ENCODE measurements around the gene CXXC5.

Gene CXXC5

DNA sequence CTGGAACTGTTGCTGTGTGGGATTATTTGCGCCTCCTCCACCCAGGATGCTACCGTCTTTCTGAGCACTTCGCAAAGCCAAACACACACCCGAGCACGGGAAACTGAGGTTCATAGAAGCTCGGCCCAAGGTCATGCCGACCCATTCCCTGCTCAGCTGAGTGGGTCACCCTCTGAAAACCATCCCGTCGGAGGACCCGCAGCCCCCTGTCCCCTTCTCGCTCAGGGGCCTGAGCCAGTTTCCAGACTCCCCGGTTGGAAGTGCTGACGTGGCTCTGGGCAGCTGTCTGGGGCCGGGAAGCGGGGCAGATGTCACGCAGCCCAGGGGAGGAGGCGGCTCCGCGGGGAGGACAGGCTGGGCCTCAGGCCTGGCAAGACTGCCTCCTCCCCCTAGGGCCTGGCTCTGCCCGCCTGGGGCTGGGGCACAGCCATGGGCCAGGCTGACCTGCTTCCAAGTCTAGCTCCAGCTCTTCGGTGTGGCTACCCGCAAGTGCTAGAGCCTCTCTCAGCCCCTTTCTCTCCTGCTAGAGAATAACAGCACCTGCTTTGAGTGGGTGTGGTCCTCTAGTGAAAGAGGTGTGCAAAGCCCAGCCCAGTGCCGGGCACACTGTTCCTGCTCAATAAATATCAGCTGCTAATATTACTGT, 9.9 kb upstream of the CXXC5 start:
- DNase-seq (ENCODE audit: low read depth), result no peak

DNA sequence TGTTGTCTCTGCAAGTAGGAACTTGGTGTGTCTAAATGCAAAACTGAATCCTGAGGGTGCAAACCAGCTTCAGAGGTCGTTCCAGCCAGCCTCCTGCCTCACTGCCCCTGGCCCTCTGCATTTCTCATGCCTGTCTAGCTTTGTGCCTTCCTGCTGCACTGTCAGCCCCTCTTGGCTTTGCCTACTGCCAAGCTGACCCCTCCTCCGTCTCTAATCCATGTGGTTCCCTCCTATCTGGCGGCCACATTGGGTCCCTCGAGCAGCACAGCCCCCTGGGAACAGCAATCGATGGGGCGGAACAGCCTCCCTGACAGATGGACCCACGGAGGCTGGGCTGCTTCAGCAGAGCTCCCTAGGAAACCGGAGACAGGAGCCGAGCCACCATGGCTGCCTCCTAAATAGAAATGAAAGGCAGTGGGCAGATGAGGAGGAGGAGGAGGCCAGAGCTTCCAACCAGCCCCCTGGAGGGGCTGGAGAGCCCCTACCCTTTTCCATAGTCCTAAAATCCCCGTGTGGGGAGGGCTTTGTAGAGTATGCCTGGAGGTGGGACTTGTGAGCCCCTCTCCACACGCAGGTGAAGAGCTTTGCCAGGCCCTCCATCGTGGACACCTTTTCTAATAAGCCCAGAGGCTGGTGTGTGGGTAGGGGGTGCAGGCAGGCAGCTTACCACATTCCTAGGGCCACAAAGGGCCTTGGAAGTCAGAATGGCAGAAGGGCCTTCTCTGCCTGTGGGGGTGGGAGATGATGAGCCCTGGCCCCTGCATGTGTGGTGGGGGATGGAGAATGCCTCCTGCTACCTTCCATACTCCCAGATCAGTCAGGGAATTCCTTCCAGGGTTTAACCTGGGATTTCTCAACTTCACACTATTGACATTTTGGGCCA, 9.2 kb upstream of the CXXC5 start:
- DNase-seq (ENCODE audit: low read depth), result no peak

DNA sequence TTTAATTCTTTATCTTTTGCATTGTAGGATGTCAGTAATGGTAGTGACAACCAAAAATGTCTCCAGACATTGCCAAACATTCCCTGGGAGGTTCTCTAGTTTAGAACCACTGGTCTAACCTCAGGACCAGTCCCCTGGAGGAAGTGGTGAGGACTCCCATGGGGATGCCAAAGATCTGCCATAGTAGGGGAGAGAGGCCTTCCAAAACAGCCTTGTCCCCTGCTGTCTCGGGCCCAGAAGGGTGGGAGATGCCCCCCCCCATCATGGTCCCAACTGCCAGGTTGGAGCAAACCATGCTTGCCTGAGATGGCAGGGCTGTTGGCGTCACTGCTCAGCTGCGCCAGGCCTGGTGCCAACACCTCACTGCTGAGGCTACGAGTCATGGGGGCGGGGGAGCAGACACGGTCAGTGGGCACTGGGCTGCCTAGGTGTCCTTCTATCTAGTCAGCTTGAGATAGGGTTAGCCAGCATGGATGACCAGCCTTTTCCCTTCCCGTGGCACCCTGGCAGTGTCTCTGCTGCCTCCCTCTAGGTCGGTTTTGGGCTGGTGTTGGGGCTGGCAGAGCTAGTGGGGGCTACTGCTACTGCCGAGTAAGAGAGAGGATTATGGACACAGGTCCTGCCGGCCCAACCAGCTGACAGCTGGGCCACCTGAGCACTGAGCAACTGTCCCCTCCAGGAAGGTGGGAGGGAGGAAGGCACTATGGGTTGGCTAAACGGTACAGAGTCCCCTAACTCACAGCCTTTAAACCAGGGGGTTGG, 8.3 kb upstream of the CXXC5 start:
- DNase-seq (ENCODE audit: low read depth), result no peak

DNA sequence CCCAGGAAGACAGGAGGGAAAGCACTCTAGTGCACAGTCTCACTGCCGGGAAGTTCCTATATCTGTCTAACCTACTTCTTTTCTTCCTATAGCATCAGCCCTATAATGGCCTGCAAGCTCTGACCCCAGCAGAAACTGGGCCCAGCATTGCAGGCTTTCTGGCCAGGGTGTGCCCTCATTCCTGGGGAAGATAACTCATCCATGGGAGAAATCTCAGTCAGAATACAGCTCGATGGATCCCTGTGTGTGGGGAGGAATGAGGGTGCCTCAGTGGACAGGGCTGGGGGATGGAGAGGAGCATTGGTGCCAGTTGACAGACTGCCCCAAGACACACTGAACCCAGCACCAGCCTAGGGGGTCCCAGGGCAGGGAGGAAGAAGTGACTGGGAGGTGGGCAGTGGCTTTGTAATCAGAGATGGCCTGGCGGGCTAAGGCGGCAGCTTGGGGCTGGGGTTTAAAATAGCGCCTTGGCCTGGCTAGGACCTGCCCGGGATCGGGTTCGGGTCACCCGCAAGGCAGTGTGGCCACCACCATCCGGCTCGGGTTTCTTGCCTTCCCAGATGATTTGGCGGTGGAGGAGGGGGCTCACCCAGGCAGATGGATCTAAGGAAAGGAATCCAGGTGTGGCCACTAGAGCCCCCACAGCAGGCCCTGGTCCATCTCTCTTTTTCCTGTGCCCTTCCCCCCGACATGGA, 7.6 kb upstream of the CXXC5 start:
- no peak for DNase-seq (ENCODE audit: low read depth)

DNA sequence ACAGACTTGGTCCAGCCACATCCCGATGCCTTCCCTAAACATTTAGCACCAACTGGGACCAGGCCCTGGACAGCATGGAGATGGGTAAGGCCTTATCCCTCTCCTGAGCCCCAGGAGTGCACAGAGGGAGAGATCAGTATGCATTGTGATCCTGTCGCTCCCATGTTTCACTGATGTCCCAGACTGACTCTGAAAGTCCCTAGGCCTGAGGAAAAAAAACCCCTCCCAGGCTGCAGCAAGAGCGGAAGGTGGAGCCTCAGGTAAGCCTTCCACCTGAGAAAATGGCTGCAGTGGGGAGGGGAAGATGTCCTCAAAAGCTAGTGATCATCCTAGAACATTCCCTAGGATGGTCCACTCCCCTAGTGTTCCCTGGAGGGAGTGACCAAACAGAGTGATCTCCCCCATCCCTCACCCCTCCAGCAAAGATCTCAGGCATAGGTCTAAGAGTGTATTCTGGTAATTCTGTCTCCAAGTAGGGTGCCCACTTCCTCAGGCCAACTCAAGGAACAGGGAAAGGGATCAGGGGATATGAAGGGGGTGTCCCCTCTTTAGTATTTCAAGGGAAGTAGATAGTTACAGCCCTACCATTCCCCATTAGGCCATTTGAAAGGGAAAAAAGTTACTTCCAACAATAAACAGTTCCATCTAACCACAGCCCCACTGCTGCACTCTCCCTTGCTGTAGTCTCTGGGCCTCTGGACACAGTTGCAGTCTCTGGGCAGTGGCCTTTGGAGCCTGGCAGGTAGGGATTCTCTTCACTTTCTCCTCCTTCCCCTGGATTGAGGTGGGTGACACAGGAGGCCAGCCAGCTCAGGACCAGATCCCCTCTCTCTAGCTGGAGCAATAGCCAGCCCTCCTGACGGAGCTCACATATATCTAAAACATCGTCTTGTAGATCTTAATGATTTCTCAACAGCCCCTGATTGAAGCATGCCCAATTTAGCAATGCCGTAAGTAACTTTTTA, 6.8 kb upstream of the CXXC5 start:
- DNase-seq (ENCODE audit: low read depth), result no peak

DNA sequence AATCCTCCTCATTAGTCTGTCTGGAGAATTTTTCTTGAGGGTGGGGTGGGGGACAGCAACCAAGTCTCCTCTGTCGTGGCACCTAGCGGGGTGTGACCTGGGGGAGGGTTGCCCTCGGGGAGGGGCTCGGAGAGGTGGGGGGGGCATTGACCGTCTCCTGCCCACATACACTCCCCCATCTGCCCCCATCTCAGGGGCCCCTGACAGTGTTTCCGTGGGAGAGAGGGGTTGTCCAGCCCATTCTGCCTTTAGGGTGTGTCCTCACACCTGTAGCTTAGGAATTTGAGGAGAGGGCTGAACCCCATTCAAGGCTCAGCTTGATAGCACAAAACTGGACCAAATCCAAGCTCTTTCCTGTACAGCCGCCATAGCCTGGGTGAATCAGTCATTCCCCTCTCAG, 5.9 kb upstream of the CXXC5 start:
- DNase-seq (ENCODE audit: low read depth), result no peak

DNA sequence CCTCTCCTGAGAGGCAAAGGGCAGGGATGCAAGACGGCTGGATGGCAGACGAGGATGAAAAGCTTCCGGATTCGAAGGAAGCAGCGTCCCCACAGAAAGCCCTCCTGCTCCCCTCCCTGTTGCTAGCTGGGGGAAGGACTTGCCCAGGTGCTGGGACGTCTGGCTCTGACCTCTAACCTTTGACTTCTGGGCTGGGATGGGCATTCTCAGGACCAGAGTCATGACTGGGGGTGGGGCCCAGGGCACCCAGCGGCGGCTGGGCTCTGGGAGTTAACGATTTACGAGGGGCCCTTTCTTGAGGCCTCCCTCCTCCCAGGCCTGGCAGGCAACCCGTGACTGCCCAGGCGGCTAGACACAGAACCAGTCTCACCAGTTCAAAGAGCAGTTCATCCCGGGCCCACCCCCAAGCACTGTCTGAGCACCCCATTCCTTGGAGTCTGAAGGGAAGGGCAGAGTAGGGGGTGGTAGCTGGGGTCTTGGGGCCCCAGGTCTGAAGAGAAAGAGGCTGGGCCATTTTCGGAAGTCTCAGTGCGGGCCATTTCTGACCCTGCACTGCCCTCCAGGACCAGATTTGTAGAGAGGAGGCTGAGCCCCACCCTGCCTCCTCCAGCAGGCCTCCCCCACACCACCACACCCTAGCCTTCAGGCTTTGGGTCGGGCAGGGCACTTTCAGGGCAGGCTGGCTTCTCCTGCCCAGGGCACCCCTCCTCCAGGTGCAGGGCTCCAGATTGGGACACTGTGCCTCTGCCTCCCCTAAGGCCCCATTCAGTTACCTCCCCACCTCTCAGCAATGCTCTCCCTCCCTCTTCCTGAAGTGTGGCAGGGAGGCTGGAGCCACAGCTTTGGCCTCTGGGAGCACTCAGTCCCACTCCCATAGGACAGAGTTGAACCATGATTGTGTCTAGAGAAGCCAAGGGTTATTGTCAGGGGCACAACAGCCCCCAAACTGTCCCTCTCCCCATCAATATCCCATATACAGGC, 5.0 kb upstream of the CXXC5 start:
- no peak for DNase-seq (ENCODE audit: low read depth)

DNA sequence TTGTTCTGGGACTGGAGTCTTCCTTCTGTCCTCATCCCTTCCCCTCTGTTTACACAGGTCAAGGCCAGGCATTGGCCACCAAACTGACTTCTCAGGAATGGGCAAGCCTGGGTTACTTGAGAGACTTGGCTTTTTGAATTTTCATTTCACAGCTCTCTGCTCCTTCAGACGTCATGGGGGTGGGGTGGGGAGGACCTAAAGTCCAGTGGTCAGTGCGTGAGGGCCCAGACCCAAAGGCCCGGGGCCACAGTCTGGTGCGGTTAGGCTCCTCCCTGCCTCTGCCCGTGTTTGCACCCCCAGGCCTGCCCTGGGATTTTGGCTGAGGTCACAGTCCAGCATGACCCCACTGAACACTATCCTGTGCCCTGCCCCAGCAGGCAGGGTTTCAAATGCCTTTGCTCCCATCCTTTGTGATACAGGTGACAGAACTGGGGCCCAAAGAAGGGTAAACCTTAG, 4.1 kb upstream of the CXXC5 start:
- DNase-seq (ENCODE audit: low read depth), result no peak

DNA sequence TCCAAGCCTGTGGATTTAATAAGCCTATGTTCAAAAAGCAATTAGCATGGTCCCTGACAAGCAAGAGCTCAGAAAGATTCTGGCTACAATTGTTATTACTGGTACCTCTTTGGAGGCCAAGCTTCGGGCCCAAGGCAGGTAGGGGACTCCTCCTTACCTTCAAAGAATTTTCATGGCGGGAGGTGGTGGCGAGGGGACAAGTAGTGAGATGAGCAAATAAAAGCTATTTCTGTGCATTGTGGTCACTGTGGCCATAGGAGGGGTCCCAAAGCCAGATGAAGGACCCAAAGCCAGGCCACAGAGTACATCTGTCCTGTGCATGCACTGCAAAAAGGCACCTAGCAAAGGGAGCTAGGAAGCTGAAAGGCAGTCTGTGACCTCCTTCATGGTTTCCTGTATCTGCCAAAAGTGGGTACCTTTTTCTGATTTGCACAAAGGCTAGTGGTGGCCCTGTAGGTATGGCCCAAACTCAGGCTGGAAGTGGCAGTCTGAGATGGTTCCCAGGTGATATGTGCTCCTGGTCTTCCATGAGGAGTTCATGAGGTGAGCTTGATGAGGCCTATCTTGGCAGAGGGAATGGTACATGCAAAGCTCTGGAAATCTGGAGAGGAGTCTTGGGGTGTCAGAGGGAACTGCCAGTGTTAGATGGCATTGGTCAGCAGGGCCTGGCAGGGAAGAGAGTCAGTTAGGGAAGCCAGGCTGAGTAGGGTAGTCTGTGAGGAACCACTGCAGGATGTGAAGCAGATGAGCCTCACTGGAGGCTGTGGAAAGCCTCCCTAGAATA, 3.3 kb upstream of the CXXC5 start:
- DNase-seq (ENCODE audit: low read depth), result no peak

DNA sequence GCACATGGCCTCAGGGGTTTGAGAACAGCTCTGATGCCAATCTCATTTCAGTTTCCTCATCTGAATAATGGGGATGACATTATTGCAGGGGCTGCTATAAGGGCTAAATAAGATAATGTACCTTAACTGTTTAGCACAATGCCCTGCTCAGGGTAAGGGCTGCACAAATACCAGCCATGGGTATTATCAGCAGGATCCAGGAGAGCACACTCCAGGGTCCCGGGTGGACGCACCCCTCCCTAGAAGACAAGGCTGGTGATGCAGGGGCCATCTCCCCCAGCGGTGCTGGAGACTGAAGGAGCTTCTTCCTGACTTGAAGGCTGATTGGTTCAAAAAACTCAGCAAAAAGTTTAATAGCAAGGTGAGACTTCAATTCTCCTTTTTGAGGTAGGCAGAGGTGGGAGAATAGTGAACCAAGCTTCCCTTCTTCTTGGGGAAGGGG, 2.7 kb upstream of the CXXC5 start:
- DNase-seq (ENCODE audit: low read depth), result no peak

DNA sequence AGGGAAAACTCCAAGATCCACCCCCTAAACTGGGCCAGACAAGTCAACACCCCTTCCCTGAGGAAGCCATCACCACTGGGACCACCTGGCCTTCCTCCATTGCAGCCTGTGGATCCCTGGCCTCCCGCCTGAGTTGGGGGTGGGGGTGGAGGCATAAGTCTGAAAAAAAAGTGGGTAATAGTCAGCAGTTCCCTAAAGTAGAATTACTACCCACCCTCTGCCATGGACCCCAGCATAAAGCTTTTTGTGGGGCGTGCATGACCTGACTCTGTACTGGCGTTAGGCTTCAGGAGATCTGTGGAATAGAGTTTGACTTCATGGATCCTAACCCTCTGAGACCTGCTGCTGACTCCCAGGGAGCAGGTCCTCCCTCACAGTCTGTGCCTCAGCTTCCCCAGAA, 2.0 kb upstream of the CXXC5 start:
- no peak for DNase-seq (ENCODE audit: low read depth)

DNA sequence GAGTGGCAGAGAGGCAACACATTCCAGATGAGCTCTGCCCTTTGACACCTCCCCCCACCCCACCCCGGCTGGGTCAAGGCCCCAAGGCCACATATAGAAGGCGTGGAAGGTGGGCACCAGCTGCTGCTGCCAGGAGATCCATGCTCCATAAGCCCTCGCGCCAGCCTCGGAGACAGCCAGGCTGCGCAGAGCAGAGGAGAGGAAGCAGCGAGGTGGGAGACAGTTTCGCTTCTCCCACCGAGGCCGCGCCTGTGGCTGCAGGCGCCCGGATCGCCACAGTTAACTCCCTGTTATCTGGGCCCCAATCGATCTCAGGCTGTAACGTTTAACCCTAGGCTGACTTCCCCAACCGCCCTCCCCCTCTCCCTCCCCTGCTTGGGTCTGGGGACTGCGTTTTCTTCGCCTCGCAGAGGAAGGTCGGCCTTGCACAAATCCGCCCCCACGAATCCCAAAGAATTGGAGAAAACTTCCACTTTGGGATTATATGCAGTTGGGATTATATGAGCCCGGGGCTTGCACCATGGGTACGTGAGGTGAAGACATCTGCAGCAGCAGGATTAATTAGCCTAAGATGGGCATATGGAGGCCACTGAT, 1.1 kb upstream of the CXXC5 start:
- DNase-seq (ENCODE audit: low read depth), result no peak

DNA sequence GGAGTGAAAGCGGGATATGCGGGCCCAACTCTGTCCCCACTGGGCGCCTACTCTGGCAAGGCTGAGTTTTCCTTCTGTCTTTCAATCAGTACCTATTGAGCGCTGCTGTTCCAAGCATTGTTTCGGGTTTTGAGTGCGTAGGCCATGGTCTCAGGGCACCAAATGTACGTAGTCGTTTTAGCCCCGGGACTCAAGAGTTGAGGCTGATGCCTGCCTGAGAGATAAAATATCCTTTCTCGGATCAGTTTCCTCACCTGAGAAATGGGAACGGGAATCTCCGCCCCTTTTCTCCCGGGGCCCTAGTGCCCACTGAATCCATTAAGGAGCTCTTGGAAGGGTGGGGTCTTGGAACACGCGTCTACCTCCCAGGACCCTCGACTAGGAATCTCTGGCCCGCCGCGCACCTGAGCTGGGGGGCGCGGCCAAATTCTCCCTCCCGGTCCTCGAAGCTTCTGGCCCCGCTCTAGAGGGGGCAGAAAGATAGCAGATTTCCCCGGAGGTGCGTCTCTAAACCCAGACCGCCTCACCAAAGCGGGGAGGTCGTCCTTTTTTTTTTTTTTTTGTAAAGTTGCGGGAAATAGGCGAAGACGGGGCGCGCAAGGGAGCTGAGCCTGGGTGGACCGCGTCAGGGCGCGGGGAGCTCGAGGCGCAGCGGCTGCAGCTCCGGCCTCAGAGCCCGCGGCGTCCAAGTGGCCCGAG, 494 bp upstream of the CXXC5 start:
- DNase-seq (ENCODE audit: low read depth), result no peak

DNA sequence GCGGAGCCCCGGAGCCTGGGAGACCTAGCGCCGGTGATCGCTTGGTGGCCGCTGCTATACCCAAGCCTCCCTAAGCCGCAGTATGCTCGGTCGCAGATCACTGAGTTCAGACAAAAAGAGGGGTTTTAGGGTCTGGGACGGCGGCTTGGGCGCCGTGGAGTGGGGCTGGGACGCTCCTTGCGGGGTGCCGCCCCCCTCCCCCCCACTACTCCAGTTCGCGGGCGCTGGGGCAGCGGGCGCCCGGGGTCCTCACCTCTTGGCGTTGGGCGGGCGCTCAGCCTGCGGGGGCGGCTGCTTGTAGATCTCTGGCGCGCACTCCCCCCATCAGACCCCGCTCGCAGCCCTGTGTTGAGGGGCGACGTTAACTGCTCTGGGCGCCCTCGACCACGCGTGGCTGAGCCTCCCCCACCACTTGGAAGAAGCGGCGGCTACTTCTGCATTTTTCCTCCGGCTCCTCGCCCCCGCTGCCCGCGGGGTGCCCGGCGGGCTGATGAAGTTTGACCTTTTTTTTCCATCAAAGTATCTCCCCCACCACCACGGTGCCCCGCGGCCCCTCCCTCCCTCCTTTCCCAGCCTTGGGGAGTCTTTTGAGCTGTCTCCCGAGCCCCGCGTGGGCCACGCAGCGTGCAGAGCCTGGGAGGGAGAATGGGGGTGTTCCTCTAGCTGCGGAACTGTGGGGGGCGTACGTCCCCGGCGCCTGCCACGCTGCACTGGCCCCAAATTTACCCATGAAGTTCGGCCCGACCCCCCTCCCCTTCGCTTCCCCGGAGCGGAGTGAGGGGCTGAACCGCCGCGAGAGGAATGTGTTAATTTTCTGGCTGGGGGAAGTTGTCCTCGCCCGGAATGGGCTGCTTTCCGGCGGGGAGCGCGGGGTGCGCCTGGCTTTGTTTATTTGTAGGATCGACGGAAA, 1.2 kb downstream of the CXXC5 start:
- DNase-seq (ENCODE audit: low read depth), result no peak

DNA sequence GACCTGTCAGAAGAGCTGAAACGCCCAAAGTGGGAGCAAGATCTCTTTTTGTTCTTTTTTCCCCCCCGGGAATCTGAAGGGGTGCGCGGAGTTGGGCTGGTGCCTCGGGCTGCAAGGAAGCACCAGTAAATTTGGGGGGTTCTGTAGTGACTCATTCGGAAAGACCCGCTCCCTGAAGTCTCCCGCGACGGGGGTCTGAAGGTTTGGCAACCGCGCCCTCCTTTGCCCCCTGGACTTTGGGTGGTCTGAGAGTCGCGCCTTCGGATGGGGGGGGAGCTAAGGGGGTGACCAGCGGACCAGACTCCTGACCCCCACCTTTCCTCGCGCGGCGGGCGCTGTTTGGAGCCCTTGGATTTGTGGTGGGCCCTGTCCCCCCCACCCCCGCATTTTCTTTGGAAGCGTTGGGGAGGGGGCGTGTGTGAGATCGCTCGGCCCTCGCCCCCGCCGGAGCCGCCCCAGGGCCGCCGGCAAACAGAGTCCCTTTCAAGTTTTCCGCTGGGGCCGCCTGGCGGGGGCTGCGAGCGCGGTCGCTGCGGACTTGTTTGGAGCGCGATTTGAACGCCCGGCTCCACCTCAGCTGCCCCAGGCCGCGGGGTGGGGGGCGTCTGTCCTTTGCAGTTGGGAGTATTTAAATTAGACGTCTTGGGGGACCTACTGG, 2.0 kb downstream of the CXXC5 start:
- no peak for DNase-seq (ENCODE audit: low read depth)

DNA sequence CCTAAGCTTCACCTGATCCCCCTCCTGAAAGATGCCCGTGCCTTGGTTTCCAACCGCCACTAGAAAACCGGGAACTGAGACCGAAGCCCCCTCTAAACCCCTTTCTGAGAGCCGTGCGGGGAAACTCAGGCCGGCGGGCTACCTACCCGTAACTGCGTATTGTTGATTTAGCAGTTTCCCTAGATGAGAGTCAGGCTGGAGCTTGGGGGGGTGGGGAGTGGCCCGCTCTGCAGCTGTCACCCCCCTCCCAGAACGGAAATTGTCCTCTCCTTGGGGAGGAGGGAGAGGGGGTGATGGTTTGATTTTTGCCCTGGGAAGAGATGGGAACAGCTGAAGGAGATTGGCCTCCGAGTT, 2.5 kb downstream of the CXXC5 start:
- DNase-seq (ENCODE audit: low read depth), result no peak
